DMS 273 (cell line): ENCODE measurements around the gene LIPC.

Experiments used
- DNase-seq: peaks from one replicate; lab custom pipeline; 2025; ENCODE audit not compliant: unreplicated experiment; lab: John Stamatoyannopoulos, UW

The LIPC gene

GRCh38 chr15:58405865-58406264 is 25.9 kb upstream of the LIPC start:
- DNase-seq = no peak

- DNase-seq = no peak
Measured at GRCh38 chr15:58406811-58407210, 25.0 kb upstream of the LIPC start.

- DNase-seq = no peak
Measured at GRCh38 chr15:58407236-58407775, 24.5 kb upstream of the LIPC start.

GRCh38 chr15:58407778-58408177 is 24.0 kb upstream of the LIPC start:
- peak; percentile 4 for DNase-seq

GRCh38 chr15:58409861-58410260 is 21.9 kb upstream of the LIPC start:
- no peak for DNase-seq

GRCh38 chr15:58410353-58410752 is 21.4 kb upstream of the LIPC start:
- DNase-seq = no peak

GRCh38 chr15:58413253-58413652 is 18.5 kb upstream of the LIPC start:
- DNase-seq = no peak

- DNase-seq = no peak
Measured at GRCh38 chr15:58415636-58416035, 16.2 kb upstream of the LIPC start.

- DNase-seq = no peak
Measured at GRCh38 chr15:58416963-58417362, 14.8 kb upstream of the LIPC start.

- no peak for DNase-seq
Measured at GRCh38 chr15:58418135-58418534, 13.7 kb upstream of the LIPC start.

- DNase-seq = no peak
Measured at GRCh38 chr15:58419803-58420524, 11.8 kb upstream of the LIPC start.

- DNase-seq = no peak
Measured at GRCh38 chr15:58420579-58421043, 11.2 kb upstream of the LIPC start.

GRCh38 chr15:58423205-58423604 is 8.6 kb upstream of the LIPC start:
- no peak for DNase-seq

GRCh38 chr15:58423831-58424608 is 7.8 kb upstream of the LIPC start:
- no peak for DNase-seq

GRCh38 chr15:58424722-58425121 is 7.1 kb upstream of the LIPC start:
- DNase-seq = no peak

GRCh38 chr15:58425185-58425584 is 6.6 kb upstream of the LIPC start:
- DNase-seq = no peak

- no peak for DNase-seq
Measured at GRCh38 chr15:58425834-58426233, 6.0 kb upstream of the LIPC start.

GRCh38 chr15:58426501-58426900 is 5.3 kb upstream of the LIPC start:
- no peak for DNase-seq

GRCh38 chr15:58427987-58428386 is 3.8 kb upstream of the LIPC start:
- DNase-seq = no peak

GRCh38 chr15:58430224-58430787 is 1.5 kb upstream of the LIPC start:
- DNase-seq = no peak

- DNase-seq = no peak
Measured at GRCh38 chr15:58432401-58432800, 610 bp downstream of the LIPC start.
